ENCODE data around the gene FAM72D.
"Not testable (repeated sequence)": the region's sequence is repeated elsewhere in the genome, so short reads cannot be mapped to it uniquely, and the experiment has no call there.

DNA sequence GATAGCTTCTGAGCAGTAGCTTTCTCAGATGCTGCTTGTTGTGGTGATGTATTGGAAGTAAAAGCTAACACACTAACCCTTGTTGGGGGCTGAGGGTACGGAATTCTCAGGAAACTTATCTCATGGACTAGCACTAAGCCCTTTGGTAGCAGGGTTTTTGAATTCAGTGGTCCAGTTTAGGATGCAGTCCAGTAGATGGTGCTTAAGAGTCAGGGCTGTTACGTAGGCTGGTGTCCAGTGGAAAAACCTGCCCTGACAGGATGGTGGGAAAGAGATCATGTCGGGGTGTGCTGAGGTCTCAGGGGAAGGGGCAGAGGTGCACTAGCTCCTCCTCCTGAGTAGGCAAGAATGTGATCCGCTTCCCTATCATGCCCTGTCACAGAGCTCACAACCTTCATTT lies 59.6 kb downstream of the FAM72D start:
- not testable (repeated sequence) for TF ChIP-seq EZH2 (IDR thresholded peaks at IDR 0.05; ENCODE audit: low read depth)
- TF ChIP-seq, protein P1, sequence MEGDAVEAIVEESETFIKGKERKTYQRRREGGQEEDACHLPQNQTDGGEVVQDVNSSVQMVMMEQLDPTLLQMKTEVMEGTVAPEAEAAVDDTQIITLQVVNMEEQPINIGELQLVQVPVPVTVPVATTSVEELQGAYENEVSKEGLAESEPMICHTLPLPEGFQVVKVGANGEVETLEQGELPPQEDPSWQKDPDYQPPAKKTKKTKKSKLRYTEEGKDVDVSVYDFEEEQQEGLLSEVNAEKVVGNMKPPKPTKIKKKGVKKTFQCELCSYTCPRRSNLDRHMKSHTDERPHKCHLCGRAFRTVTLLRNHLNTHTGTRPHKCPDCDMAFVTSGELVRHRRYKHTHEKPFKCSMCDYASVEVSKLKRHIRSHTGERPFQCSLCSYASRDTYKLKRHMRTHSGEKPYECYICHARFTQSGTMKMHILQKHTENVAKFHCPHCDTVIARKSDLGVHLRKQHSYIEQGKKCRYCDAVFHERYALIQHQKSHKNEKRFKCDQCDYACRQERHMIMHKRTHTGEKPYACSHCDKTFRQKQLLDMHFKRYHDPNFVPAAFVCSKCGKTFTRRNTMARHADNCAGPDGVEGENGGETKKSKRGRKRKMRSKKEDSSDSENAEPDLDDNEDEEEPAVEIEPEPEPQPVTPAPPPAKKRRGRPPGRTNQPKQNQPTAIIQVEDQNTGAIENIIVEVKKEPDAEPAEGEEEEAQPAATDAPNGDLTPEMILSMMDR (conservative IDR thresholded peaks at IDR 0.05), result not testable (repeated sequence)
